Measurements from ENCODE around the gene DDA1.

DNA sequence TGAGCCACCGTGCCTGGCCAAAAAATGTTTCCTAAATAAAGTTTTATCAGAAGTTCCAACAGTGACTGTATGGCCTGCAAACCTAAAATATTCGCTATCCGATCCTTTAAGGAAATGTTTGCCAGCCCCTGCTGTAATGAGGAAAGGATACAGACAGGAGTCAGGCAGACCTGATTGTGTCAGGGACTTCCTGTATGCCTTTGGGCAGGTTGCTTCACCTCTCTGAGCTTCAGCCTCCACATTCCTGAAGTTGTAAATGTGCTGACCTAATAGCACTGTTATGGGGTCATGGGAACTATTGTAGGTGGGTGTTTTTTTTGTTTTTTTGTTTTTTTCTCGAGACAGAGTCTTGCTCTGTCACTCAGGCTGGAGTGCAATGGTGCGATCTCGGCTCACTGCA, 12.4 kb upstream of the DDA1 start:
- TF ChIP-seq CTCF (CRISPR knock-in tag; IDR thresholded peaks at IDR 0.05) (no peak), PHF8 (CRISPR knock-in tag; IDR thresholded peaks at IDR 0.05) (no peak)
